ENCODE results near the gene CARMIL1.

The CARMIL1 gene

DNA sequence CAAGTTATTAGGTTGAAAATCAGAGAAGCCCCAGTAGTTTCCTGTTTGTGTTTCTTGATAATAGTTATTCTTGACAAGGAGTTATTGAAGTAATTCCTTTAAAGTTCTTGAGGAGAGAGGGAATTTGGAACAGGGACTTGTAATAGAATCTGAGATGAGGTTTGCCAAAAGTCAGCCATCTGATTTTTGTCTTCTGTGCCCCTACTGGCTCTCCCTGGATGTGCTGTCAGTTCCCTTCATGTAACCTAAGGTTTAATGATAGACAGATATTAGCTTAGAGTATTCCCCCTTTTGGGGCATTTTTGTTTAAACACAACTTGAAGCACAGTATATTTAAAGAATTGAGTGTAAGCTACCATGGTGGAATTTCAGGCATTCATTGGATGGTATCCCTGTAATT is 71.4 kb downstream of the CARMIL1 start:
- Histone ChIP-seq H3K4ac (ENCODE audit: low read depth, low read length) (no peak overlapping the region), H3K9ac (ENCODE audit: low read length) (no peak overlapping the region), H4K8ac (ENCODE audit: low read depth, low read length) (no peak overlapping the region), H4K12ac (ENCODE audit: low read depth, low read length) (no peak overlapping the region), H3K4me1 (ENCODE audit: control insufficient read depth in 1 of 2, insufficient read depth in 2 of 2, low read length in 2 of 2) (peaks cover 0 to 5% of the 10 kb centered on the region in 2 experiments), H3K18ac (ENCODE audit: low read length) (no peak overlapping the region), H3K79me1 (ENCODE audit: low read length) (no peaks in the 10 kb centered on the region), H2AK5ac (ENCODE audit: low read length) (no peak overlapping the region), H2BK12ac (ENCODE audit: low read length) (no peak overlapping the region), H3K36me3 (ENCODE audit: control insufficient read depth in 1 of 2, insufficient read depth in 2 of 2, low read length in 2 of 2) (no peaks in the 10 kb centered on the region), H3K27ac (ENCODE audit: low read depth, low read length) (no peak overlapping the region), H3K4me3 (ENCODE audit: low read depth, low read length) (no peak overlapping the region), H3K9me3 (ENCODE audit: insufficient read depth, low read depth, low read length) (no peaks in the 10 kb centered on the region), H2BK5ac (ENCODE audit: low read depth, low read length, poor library complexity) (no peak overlapping the region), H2BK120ac (ENCODE audit: insufficient read depth, low read length, poor library complexity) (no peak overlapping the region), H2AFZ (ENCODE audit: insufficient read depth, low read length, poor library complexity) (no peak overlapping the region), H3K23ac (ENCODE audit: low read length) (no peak overlapping the region), H4K91ac (ENCODE audit: low read depth, low read length) (no peak overlapping the region), H3K79me2 (ENCODE audit: control insufficient read depth, insufficient read depth, low read length, poor library complexity) (no peaks in the 10 kb centered on the region), H3K27me3 (ENCODE audit: insufficient read depth, low read length) (no peaks in the 10 kb centered on the region), H3K4me2 (ENCODE audit: low read length) (no peak overlapping the region), H3K14ac (ENCODE audit: low read length) (no peak overlapping the region)
- DNase-seq = no peak

DNA sequence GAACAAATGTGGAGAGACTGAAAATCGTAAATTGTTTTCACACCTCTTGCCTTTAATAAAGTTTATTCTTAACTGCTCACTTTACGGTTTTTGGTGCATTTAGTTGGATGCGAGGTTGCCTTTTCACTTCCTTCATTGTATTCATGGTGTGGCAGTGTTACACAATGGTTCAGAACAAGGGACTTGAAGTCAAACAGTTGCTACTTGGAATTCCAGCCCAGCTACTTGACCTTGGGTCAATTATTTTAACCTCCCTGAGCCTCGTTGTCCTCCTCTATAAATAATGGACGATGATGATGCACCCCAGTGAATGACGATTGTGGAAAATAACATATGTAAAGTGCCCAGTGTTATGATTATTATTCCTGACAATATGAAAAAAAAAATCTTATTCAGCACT is 72.3 kb downstream of the CARMIL1 start:
- peaks cover 0 to 2% of the 10 kb centered on the region in 2 experiments for H3K4me1 ChIP-seq (ENCODE audit: control insufficient read depth in 1 of 2, insufficient read depth in 2 of 2, low read length in 2 of 2)
- no peaks in the 10 kb centered on the region for H3K36me3 ChIP-seq (ENCODE audit: control insufficient read depth in 1 of 2, insufficient read depth in 2 of 2, low read length in 2 of 2)
- H3K4me3 ChIP-seq (ENCODE audit: low read depth, low read length) = no peak overlapping the region
- no peaks in the 10 kb centered on the region for H3K79me1 ChIP-seq (ENCODE audit: low read length)
- H2BK120ac ChIP-seq (ENCODE audit: insufficient read depth, low read length, poor library complexity) = no peak overlapping the region
- no CpG with 5 or more reads among the region's 6 CpGs for WGBS (ENCODE audit: extremely low coverage, insufficient coverage, insufficient read length)
- no peak overlapping the region for H3K9ac ChIP-seq (ENCODE audit: low read length)
- H2AK5ac ChIP-seq (ENCODE audit: low read length) = no peak overlapping the region
- H3K18ac ChIP-seq (ENCODE audit: low read length) = no peak overlapping the region
- H3K27ac ChIP-seq (ENCODE audit: low read depth, low read length) = no peak overlapping the region
- H4K91ac ChIP-seq (ENCODE audit: low read depth, low read length) = no peak overlapping the region
- no peak overlapping the region for H3K23ac ChIP-seq (ENCODE audit: low read length)
- H4K12ac ChIP-seq (ENCODE audit: low read depth, low read length) = no peak overlapping the region
- no peak for DNase-seq
- no peak overlapping the region for H2BK5ac ChIP-seq (ENCODE audit: low read depth, low read length, poor library complexity)
- H3K79me2 ChIP-seq (ENCODE audit: control insufficient read depth, insufficient read depth, low read length, poor library complexity) = no peaks in the 10 kb centered on the region
- no peak overlapping the region for H3K4ac ChIP-seq (ENCODE audit: low read depth, low read length)
- H2AFZ ChIP-seq (ENCODE audit: insufficient read depth, low read length, poor library complexity) = no peak overlapping the region
- no peak overlapping the region for H3K4me2 ChIP-seq (ENCODE audit: low read length)
- H4K8ac ChIP-seq (ENCODE audit: low read depth, low read length) = no peak overlapping the region
- H3K9me3 ChIP-seq (ENCODE audit: insufficient read depth, low read depth, low read length) = no peaks in the 10 kb centered on the region
- no peak overlapping the region for H2BK12ac ChIP-seq (ENCODE audit: low read length)
- H3K27me3 ChIP-seq (ENCODE audit: insufficient read depth, low read length) = no peaks in the 10 kb centered on the region
- H3K14ac ChIP-seq (ENCODE audit: low read length) = no peak overlapping the region

DNA sequence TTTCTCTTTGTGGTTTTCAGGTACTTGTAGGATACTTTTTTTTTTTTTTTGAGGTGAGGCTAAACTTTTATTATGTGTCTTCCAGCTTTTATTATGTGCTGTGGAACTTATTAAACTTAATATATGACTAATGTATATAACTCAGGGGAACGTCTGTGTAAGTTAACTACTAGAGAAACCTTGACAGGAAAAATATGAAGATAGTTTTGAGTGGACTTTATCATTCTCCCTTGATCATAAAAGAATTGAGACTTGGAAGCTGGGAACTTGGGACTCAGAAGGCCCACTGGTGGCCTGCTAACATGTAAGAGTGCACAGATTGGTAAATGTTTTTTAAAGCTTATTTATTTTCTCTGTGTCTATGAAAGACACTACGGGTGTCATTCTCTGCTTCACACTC is 73.1 kb downstream of the CARMIL1 start:
- no peak overlapping the region for H2BK120ac ChIP-seq (ENCODE audit: insufficient read depth, low read length, poor library complexity)
- no peak overlapping the region for H3K27ac ChIP-seq (ENCODE audit: low read depth, low read length)
- H3K36me3 ChIP-seq (ENCODE audit: control insufficient read depth in 1 of 2, insufficient read depth in 2 of 2, low read length in 2 of 2) = no peaks in the 10 kb centered on the region
- H3K4me1 ChIP-seq (ENCODE audit: control insufficient read depth in 1 of 2, insufficient read depth in 2 of 2, low read length in 2 of 2) = peaks cover 0 to 2% of the 10 kb centered on the region in 2 experiments
- no peak for DNase-seq
- H3K79me2 ChIP-seq (ENCODE audit: control insufficient read depth, insufficient read depth, low read length, poor library complexity) = no peaks in the 10 kb centered on the region
- no peak overlapping the region for H4K8ac ChIP-seq (ENCODE audit: low read depth, low read length)
- no peaks in the 10 kb centered on the region for H3K9me3 ChIP-seq (ENCODE audit: insufficient read depth, low read depth, low read length)
- no peak overlapping the region for H2BK12ac ChIP-seq (ENCODE audit: low read length)
- H3K9ac ChIP-seq (ENCODE audit: low read length) = no peak overlapping the region
- H2AFZ ChIP-seq (ENCODE audit: insufficient read depth, low read length, poor library complexity) = no peak overlapping the region
- no peak overlapping the region for H4K12ac ChIP-seq (ENCODE audit: low read depth, low read length)
- no peak overlapping the region for H3K18ac ChIP-seq (ENCODE audit: low read length)
- no peak overlapping the region for H3K23ac ChIP-seq (ENCODE audit: low read length)
- H2BK5ac ChIP-seq (ENCODE audit: low read depth, low read length, poor library complexity) = no peak overlapping the region
- H3K4me2 ChIP-seq (ENCODE audit: low read length) = no peak overlapping the region
- H3K4me3 ChIP-seq (ENCODE audit: low read depth, low read length) = no peak overlapping the region
- H2AK5ac ChIP-seq (ENCODE audit: low read length) = no peak overlapping the region
- WGBS (ENCODE audit: extremely low coverage, insufficient coverage, insufficient read length) = no CpG with 5 or more reads among the region's 2 CpGs
- no peak overlapping the region for H3K14ac ChIP-seq (ENCODE audit: low read length)
- no peak overlapping the region for H4K91ac ChIP-seq (ENCODE audit: low read depth, low read length)
- H3K27me3 ChIP-seq (ENCODE audit: insufficient read depth, low read length) = no peaks in the 10 kb centered on the region
- H3K79me1 ChIP-seq (ENCODE audit: low read length) = no peaks in the 10 kb centered on the region
- no peak overlapping the region for H3K4ac ChIP-seq (ENCODE audit: low read depth, low read length)

DNA sequence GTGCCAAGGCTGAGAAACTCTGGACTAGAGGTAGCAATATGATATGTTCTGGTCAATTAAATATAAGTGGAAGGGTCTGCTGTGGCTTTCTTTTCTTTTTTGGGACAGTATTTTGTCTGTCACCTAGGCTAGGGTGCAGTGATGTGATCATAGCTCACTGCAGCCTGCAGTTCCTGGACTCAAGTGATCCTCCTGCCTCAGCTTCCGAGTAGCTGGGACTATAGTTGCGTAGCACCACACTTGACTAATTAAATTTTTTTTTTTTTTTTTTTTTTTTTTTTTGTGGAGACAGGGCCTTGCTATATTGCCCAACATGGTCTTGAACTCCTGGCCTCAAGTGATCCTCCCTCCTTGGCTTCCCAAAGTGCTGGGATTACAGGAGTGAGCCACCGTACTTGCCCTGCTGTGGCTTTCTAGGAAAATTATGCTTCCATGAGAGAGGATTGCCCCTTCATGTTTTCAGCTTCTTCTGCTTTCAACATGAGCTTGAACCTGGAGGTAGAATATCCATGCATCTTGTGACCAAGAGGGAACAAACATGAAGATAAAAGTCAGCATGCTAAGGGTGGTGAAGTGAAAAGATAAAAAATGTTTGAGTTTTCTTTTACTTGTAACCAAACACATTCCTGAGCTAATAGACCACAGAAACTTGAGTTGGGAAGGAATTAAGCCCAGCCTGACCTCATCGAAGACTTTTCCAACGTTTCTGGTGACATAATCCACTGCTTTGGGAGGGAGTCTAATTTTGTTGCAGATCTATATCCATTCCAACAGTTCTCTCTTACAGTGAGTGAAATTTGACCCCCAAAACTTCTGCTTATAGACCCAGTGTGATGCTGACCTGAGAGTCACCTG is 75.1 kb downstream of the CARMIL1 start:
- H3K27ac ChIP-seq (ENCODE audit: low read depth, low read length) = no peak overlapping the region
- no peak overlapping the region for H3K23ac ChIP-seq (ENCODE audit: low read length)
- no peak overlapping the region for H3K4me2 ChIP-seq (ENCODE audit: low read length)
- no peak overlapping the region for H3K4me3 ChIP-seq (ENCODE audit: low read depth, low read length)
- no peak overlapping the region for H3K9ac ChIP-seq (ENCODE audit: low read length)
- no peak overlapping the region for H4K91ac ChIP-seq (ENCODE audit: low read depth, low read length)
- no peaks in the 10 kb centered on the region for H3K79me1 ChIP-seq (ENCODE audit: low read length)
- H3K9me3 ChIP-seq (ENCODE audit: insufficient read depth, low read depth, low read length) = no peaks in the 10 kb centered on the region
- H2BK120ac ChIP-seq (ENCODE audit: insufficient read depth, low read length, poor library complexity) = no peak overlapping the region
- H4K8ac ChIP-seq (ENCODE audit: low read depth, low read length) = no peak overlapping the region
- no peak overlapping the region for H2BK12ac ChIP-seq (ENCODE audit: low read length)
- WGBS (ENCODE audit: extremely low coverage, insufficient coverage, insufficient read length) = no CpG with 5 or more reads among the region's 5 CpGs
- H2AK5ac ChIP-seq (ENCODE audit: low read length) = no peak overlapping the region
- no peaks in the 10 kb centered on the region for H3K36me3 ChIP-seq (ENCODE audit: control insufficient read depth in 1 of 2, insufficient read depth in 2 of 2, low read length in 2 of 2)
- no peak overlapping the region for H3K14ac ChIP-seq (ENCODE audit: low read length)
- H4K12ac ChIP-seq (ENCODE audit: low read depth, low read length) = no peak overlapping the region
- no peak overlapping the region for H2AFZ ChIP-seq (ENCODE audit: insufficient read depth, low read length, poor library complexity)
- H2BK5ac ChIP-seq (ENCODE audit: low read depth, low read length, poor library complexity) = no peak overlapping the region
- no peak overlapping the region for H3K4ac ChIP-seq (ENCODE audit: low read depth, low read length)
- no peak for DNase-seq
- no peaks in the 10 kb centered on the region for H3K27me3 ChIP-seq (ENCODE audit: insufficient read depth, low read length)
- no peaks in the 10 kb centered on the region for H3K79me2 ChIP-seq (ENCODE audit: control insufficient read depth, insufficient read depth, low read length, poor library complexity)
- H3K4me1 ChIP-seq (ENCODE audit: control insufficient read depth in 1 of 2, insufficient read depth in 2 of 2, low read length in 2 of 2) = peaks cover 4 to 6% of the 10 kb centered on the region in 2 experiments
- no peak overlapping the region for H3K18ac ChIP-seq (ENCODE audit: low read length)
